GM23338 (cell line): ENCODE data around the gene RNF220. TPM values are rescaled to one million over a fixed set of nuclear protein-coding genes. Genes with fewer than 3 reads are reported as not detected.

Experiments used
- ATAC-seq: fragments of 200-7000 bp; cut with Tn5 transposase; 3 replicates; pipeline ENCODE4 v1.9.1; 2020
- DNase-seq: peaks from one replicate; pipeline ENCODE4 v3.0.0-alpha.2; 2015; ENCODE audit warnings: low spot score
- H2AFZ ChIP-seq: fragments of 200-600 bp; sonication (generic); 2 replicates; pipeline ENCODE4 v1.8.0; 2016; ENCODE audit warnings: antibody characterized with exemption, mild to moderate bottlenecking, moderate library complexity
- H3F3A ChIP-seq: fragments of 200-600 bp; sonication (generic); replicated peaks from 2 replicates; pipeline ENCODE4 v1.8.0; 2017; ENCODE audit warnings: antibody characterized with exemption, mixed run types, low read depth
- H3K27ac ChIP-seq: fragments of 200-600 bp; sonication (generic); 2 replicates; pipeline ENCODE4 v1.6.1; 2016; ENCODE audit warnings: low read depth
- H3K27me3 ChIP-seq: fragments of 200-600 bp; sonication (generic); 2 replicates; pipeline ENCODE4 v1.8.0; 2016; ENCODE audit warnings: mild to moderate bottlenecking, mixed run types, moderate library complexity; ENCODE audit not compliant: insufficient read depth
- H3K36me3 ChIP-seq: fragments of 200-600 bp; sonication (generic); 2 replicates; pipeline ENCODE4 v1.8.0; 2016; ENCODE audit warnings: mild to moderate bottlenecking; ENCODE audit not compliant: insufficient read depth
- H3K4me1 ChIP-seq: fragments of 200-600 bp; sonication (generic); 2 replicates; pipeline ENCODE4 v1.8.0; 2016; ENCODE audit warnings: mild to moderate bottlenecking, moderate library complexity; ENCODE audit not compliant: insufficient read depth
- H3K4me2 ChIP-seq: fragments of 200-600 bp; sonication (generic); 2 replicates; pipeline ENCODE4 v1.7.1; 2017; ENCODE audit warnings: mixed run types
- H3K4me3 ChIP-seq: fragments of 200-600 bp; sonication (generic); 2 replicates; pipeline ENCODE4 v1.6.1; 2016; ENCODE audit warnings: mixed run types
- H3K79me2 ChIP-seq: fragments of 200-600 bp; sonication (generic); replicated peaks from 2 replicates; pipeline ENCODE4 v1.8.0; 2017; ENCODE audit warnings: mild to moderate bottlenecking; ENCODE audit not compliant: insufficient read depth
- H3K9me2 ChIP-seq: fragments of 200-600 bp; sonication (generic); 2 replicates; pipeline ENCODE4 v1.8.0; 2017; ENCODE audit not compliant: insufficient read depth
- H4K20me1 ChIP-seq: fragments of 200-600 bp; sonication (generic); replicated peaks from 2 replicates; pipeline ENCODE4 v1.8.0; 2017; ENCODE audit warnings: mild to moderate bottlenecking; ENCODE audit not compliant: insufficient read depth
- H3K27ac Mint-ChIP-seq: 2 replicates; pipeline ENCODE4 v1.8.0; 2020; ENCODE audit warnings: inconsistent platforms, mild to moderate bottlenecking, moderate library complexity, mixed read lengths
- H3K27me3 Mint-ChIP-seq: 3 replicates; pipeline ENCODE4 v1.8.0; 2022; ENCODE audit warnings: low read depth, mild to moderate bottlenecking, moderate library complexity, mixed read lengths, inconsistent platforms; ENCODE audit not compliant: insufficient read depth, poor library complexity
- H3K36me3 Mint-ChIP-seq: 3 replicates; pipeline ENCODE4 v1.8.0; 2021; ENCODE audit warnings: low read depth, mild to moderate bottlenecking, inconsistent platforms, moderate library complexity, mixed read lengths
- H3K4me1 Mint-ChIP-seq: 3 replicates; pipeline ENCODE4 v1.8.0; 2020; ENCODE audit warnings: mild to moderate bottlenecking, inconsistent platforms, mixed read lengths
- H3K4me3 Mint-ChIP-seq: 3 replicates; pipeline ENCODE4 v1.8.0; 2021; ENCODE audit warnings: moderate library complexity, mild to moderate bottlenecking, inconsistent platforms, mixed read lengths
- H3K9me3 Mint-ChIP-seq: 3 replicates; pipeline ENCODE4 v1.8.0; 2020; ENCODE audit warnings: moderate library complexity, mild to moderate bottlenecking, inconsistent platforms, mixed read lengths
- CREB1 ChIP-seq: fragments of 250-450 bp; sonication (Bioruptor Pico); IDR thresholded peaks from 2 replicates; pipeline ENCODE4 v1.5.0; 2020; ENCODE audit warnings: low read depth, mild to moderate bottlenecking, moderate library complexity
- EZH2 ChIP-seq: fragments of 200-600 bp; sonication (generic); IDR thresholded peaks from one replicate; pipeline ENCODE4 v1.8.0; 2017; ENCODE audit warnings: antibody characterized with exemption, mild to moderate bottlenecking, low read depth; ENCODE audit not compliant: unreplicated experiment
- EZH2phosphoT487 ChIP-seq: fragments of 200-600 bp; sonication (generic); IDR thresholded peaks from one replicate; pipeline ENCODE4 v1.8.1; 2018; ENCODE audit warnings: antibody characterized with exemption; ENCODE audit not compliant: unreplicated experiment
- JUNB ChIP-seq: IDR thresholded peaks from one replicate; pipeline ENCODE4 v1.6.1; 2016; ENCODE audit warnings: antibody characterized with exemption; ENCODE audit not compliant: unreplicated experiment
- NANOG ChIP-seq: IDR thresholded peaks from 2 replicates; pipeline ENCODE4 v1.6.1; 2016; ENCODE audit warnings: antibody characterized with exemption, borderline replicate concordance
- POLR2AphosphoS5 ChIP-seq: IDR thresholded peaks from 2 replicates; pipeline ENCODE4 v1.6.1; 2016; ENCODE audit warnings: antibody characterized with exemption, low read depth
- STAT1 ChIP-seq: IDR thresholded peaks from one replicate; pipeline ENCODE4 v1.6.1; 2016; ENCODE audit warnings: antibody characterized with exemption; ENCODE audit not compliant: unreplicated experiment
- ZNF114 ChIP-seq: fragments of 250-450 bp; sonication (Bioruptor Pico); IDR thresholded peaks from 2 replicates; pipeline ENCODE4 v1.5.0; 2020; ENCODE audit warnings: mild to moderate bottlenecking, moderate library complexity
- ZNF331 ChIP-seq: fragments of 250-450 bp; sonication (Bioruptor Pico); IDR thresholded peaks from 2 replicates; pipeline ENCODE4 v1.5.0; 2020; ENCODE audit warnings: low read depth, mild to moderate bottlenecking, moderate library complexity
- polyA plus RNA-seq: library from polyadenylated mRNA; unstranded; fragments of >200 nt; fragmentation: Nextera tagmentation; extraction: Ambion mirVana; gene quantifications from 2 replicates; pipeline ENCODE4 v1.2.1, GENCODE V29; 2016
- total RNA-seq: library from RNA; depleted of rRNA; stranded (reverse); fragments of >200 nt; shearing (Covaris generic); gene quantifications from 2 replicates; pipeline ENCODE4 v1.2.3, GENCODE V29; 2014
- TF ChIP-seq, protein P1 (sequence below): IDR thresholded peaks from one replicate; pipeline ENCODE4 v1.6.1; 2018; ENCODE audit warnings: antibody characterized with exemption; ENCODE audit not compliant: unreplicated experiment
- TF ChIP-seq, protein P2 (sequence below), 2 experiments: fragments of 200-600 bp in 1 of 2; sonication (generic) in 1 of 2; conservative IDR thresholded peaks; 2 replicates each; pipeline versions ENCODE4 v1.5.1 to v1.6.1; 2016 to 2017; ENCODE audit warnings: antibody characterized with exemption in 2 of 2, low read depth in 2 of 2, mild to moderate bottlenecking in 2 of 2, moderate library complexity in 1 of 2
- TF ChIP-seq, protein P3 (sequence below): fragments of 250-450 bp; sonication (Bioruptor Pico); IDR thresholded peaks from 2 replicates; pipeline ENCODE4 v1.5.0; 2020; ENCODE audit warnings: mild to moderate bottlenecking, moderate library complexity
- TF ChIP-seq, protein P4 (sequence below): IDR thresholded peaks from 2 replicates; pipeline ENCODE4 v1.6.1; 2016; ENCODE audit warnings: antibody characterized with exemption

The RNF220 gene
- total and polyA plus RNA-seq, 2 experiments from 2014 or later = 72.8 to 168 TPM

DNA sequence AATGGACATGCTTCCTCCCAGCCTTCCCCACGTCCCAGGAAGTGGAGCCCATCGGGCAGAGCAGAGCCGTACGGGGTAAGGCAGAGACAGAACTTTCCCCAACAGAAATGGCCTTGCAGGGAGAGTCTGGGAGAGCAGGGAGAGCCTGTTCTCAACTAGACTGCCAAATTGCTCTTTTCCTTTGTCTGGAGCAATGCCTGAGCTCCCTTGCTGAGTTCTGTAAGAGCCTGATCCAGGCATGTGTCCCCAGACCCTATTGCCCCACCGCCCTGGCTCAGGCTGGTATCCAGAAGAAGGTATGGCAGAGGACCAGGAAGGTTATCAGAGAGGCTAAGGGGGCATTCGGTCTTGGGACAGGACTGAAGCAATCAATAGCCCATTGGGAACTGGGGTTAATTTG, 189.3 kb downstream of the RNF220 start:
- Histone ChIP-seq H2AFZ (no peak overlapping the region), H3K9me2 (0 out of 2 replicates have a peak, but pooled peaks cover 4% of the 10 kb centered on the region), H3K4me1 (peaks cover 32% of the 10 kb centered on the region), H3K27ac (no peak overlapping the region), H3K79me2 (no peaks in the 10 kb centered on the region), H4K20me1 (no peaks in the 10 kb centered on the region), H3K27me3 (no peaks in the 10 kb centered on the region), H3F3A (no peaks in the 10 kb centered on the region), H3K4me2 (peak overlapping the region; percentile 15; the same call in 1 of the 2 replicates), H3K36me3 (no peaks in the 10 kb centered on the region), H3K4me3 (no peak overlapping the region)
- Mint-ChIP-seq H3K36me3 (no peaks in the 10 kb centered on the region), H3K4me3 (no peak overlapping the region), H3K27me3 (peaks cover 8% of the 10 kb centered on the region), H3K9me3 (no peaks in the 10 kb centered on the region), H3K4me1 (peaks cover 28% of the 10 kb centered on the region), H3K27ac (0 out of 2 replicates have a peak overlapping the region, but pooled peaks have one; percentile 45)
- TF ChIP-seq POLR2AphosphoS5 (no peak), EZH2 (no peak), ZNF331 (CRISPR knock-in tag) (no peak), NANOG (no peak), ZNF114 (CRISPR knock-in tag) (no peak), CREB1 (no peak), JUNB (no peak), EZH2phosphoT487 (no peak), STAT1 (no peak)
- TF ChIP-seq, protein P1, sequence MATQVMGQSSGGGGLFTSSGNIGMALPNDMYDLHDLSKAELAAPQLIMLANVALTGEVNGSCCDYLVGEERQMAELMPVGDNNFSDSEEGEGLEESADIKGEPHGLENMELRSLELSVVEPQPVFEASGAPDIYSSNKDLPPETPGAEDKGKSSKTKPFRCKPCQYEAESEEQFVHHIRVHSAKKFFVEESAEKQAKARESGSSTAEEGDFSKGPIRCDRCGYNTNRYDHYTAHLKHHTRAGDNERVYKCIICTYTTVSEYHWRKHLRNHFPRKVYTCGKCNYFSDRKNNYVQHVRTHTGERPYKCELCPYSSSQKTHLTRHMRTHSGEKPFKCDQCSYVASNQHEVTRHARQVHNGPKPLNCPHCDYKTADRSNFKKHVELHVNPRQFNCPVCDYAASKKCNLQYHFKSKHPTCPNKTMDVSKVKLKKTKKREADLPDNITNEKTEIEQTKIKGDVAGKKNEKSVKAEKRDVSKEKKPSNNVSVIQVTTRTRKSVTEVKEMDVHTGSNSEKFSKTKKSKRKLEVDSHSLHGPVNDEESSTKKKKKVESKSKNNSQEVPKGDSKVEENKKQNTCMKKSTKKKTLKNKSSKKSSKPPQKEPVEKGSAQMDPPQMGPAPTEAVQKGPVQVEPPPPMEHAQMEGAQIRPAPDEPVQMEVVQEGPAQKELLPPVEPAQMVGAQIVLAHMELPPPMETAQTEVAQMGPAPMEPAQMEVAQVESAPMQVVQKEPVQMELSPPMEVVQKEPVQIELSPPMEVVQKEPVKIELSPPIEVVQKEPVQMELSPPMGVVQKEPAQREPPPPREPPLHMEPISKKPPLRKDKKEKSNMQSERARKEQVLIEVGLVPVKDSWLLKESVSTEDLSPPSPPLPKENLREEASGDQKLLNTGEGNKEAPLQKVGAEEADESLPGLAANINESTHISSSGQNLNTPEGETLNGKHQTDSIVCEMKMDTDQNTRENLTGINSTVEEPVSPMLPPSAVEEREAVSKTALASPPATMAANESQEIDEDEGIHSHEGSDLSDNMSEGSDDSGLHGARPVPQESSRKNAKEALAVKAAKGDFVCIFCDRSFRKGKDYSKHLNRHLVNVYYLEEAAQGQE = no peak
- TF ChIP-seq, protein P2, sequence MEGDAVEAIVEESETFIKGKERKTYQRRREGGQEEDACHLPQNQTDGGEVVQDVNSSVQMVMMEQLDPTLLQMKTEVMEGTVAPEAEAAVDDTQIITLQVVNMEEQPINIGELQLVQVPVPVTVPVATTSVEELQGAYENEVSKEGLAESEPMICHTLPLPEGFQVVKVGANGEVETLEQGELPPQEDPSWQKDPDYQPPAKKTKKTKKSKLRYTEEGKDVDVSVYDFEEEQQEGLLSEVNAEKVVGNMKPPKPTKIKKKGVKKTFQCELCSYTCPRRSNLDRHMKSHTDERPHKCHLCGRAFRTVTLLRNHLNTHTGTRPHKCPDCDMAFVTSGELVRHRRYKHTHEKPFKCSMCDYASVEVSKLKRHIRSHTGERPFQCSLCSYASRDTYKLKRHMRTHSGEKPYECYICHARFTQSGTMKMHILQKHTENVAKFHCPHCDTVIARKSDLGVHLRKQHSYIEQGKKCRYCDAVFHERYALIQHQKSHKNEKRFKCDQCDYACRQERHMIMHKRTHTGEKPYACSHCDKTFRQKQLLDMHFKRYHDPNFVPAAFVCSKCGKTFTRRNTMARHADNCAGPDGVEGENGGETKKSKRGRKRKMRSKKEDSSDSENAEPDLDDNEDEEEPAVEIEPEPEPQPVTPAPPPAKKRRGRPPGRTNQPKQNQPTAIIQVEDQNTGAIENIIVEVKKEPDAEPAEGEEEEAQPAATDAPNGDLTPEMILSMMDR (conservative IDR thresholded peaks at IDR 0.05; ENCODE audit: low read depth in 2 of 2) = no peak
- TF ChIP-seq, protein P3, sequence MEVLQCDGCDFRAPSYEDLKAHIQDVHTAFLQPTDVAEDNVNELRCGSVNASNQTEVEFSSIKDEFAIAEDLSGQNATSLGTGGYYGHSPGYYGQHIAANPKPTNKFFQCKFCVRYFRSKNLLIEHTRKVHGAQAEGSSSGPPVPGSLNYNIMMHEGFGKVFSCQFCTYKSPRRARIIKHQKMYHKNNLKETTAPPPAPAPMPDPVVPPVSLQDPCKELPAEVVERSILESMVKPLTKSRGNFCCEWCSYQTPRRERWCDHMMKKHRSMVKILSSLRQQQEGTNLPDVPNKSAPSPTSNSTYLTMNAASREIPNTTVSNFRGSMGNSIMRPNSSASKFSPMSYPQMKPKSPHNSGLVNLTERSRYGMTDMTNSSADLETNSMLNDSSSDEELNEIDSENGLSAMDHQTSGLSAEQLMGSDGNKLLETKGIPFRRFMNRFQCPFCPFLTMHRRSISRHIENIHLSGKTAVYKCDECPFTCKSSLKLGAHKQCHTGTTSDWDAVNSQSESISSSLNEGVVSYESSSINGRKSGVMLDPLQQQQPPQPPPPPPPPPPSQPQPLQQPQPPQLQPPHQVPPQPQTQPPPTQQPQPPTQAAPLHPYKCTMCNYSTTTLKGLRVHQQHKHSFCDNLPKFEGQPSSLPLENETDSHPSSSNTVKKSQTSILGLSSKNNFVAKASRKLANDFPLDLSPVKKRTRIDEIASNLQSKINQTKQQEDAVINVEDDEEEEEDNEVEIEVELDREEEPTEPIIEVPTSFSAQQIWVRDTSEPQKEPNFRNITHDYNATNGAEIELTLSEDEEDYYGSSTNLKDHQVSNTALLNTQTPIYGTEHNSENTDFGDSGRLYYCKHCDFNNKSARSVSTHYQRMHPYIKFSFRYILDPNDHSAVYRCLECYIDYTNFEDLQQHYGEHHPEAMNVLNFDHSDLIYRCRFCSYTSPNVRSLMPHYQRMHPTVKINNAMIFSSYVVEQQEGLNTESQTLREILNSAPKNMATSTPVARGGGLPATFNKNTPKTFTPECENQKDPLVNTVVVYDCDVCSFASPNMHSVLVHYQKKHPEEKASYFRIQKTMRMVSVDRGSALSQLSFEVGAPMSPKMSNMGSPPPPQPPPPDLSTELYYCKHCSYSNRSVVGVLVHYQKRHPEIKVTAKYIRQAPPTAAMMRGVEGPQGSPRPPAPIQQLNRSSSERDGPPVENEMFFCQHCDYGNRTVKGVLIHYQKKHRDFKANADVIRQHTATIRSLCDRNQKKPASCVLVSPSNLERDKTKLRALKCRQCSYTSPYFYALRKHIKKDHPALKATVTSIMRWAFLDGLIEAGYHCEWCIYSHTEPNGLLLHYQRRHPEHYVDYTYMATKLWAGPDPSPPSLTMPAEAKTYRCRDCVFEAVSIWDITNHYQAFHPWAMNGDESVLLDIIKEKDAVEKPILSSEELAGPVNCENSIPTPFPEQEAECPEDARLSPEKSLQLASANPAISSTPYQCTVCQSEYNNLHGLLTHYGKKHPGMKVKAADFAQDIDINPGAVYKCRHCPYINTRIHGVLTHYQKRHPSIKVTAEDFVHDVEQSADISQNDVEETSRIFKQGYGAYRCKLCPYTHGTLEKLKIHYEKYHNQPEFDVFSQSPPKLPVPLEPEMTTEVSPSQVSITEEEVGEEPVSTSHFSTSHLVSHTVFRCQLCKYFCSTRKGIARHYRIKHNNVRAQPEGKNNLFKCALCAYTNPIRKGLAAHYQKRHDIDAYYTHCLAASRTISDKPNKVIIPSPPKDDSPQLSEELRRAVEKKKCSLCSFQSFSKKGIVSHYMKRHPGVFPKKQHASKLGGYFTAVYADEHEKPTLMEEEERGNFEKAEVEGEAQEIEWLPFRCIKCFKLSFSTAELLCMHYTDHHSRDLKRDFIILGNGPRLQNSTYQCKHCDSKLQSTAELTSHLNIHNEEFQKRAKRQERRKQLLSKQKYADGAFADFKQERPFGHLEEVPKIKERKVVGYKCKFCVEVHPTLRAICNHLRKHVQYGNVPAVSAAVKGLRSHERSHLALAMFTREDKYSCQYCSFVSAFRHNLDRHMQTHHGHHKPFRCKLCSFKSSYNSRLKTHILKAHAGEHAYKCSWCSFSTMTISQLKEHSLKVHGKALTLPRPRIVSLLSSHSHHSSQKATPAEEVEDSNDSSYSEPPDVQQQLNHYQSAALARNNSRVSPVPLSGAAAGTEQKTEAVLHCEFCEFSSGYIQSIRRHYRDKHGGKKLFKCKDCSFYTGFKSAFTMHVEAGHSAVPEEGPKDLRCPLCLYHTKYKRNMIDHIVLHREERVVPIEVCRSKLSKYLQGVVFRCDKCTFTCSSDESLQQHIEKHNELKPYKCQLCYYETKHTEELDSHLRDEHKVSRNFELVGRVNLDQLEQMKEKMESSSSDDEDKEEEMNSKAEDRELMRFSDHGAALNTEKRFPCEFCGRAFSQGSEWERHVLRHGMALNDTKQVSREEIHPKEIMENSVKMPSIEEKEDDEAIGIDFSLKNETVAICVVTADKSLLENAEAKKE = no peak
- TF ChIP-seq, protein P4, sequence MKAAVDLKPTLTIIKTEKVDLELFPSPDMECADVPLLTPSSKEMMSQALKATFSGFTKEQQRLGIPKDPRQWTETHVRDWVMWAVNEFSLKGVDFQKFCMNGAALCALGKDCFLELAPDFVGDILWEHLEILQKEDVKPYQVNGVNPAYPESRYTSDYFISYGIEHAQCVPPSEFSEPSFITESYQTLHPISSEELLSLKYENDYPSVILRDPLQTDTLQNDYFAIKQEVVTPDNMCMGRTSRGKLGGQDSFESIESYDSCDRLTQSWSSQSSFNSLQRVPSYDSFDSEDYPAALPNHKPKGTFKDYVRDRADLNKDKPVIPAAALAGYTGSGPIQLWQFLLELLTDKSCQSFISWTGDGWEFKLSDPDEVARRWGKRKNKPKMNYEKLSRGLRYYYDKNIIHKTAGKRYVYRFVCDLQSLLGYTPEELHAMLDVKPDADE = no peak
- DNase-seq = no peak
- ATAC-seq = no peak
